ENCODE measurements around the gene ARHGAP27.

The ARHGAP27 gene

DNA sequence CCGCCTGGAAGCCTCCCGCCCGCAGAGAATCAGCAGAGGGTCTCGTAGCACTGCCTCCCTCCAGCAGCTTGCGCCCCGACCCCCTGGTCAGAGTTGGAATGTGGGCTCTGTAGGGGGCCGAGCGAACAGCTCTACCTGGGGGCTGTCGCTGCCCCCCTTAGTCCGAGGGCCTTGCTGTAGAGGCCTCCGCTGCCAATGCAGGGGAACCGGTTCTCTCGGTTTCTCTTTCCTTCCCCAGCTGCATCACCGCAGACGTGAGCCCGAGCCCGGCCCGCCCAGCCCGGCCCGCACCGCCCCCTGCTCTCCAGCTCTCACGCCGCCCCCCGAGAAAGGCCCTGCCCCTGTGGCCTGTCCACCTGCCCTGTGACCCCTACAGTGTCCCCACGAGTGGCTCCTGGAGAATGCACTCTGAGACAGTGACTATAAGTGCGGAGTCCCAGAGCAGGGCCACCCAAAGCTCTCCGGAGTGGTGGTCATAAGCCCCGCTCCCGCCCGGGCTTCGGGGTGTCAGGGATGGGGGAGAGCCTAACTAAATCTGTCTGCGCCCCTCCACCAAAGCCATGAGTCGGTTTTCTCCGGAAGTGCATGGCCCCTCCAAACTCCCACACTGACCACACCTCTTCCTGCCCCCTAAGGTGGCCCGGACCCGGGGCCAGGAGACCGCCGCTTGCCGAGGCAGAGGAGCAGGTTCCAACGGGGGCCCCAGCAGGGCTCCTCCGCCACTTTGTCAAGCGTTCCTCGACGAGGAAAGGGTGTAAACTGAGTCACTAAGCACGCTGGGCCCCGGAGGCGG is 1.7 kb downstream of the ARHGAP27 start:
- ATAC-seq, result peak; percentile 37
- peak; percentile 61 for DNase-seq

GRCh38 chr17:45430006-45430737 is 2.5 kb downstream of the ARHGAP27 start:
- DNase-seq (no peak), ATAC-seq (no peak)

- ATAC-seq (no peak), DNase-seq (no peak)
Observed at GRCh38 chr17:45429339-45430005, 3.2 kb downstream of the ARHGAP27 start.

DNA sequence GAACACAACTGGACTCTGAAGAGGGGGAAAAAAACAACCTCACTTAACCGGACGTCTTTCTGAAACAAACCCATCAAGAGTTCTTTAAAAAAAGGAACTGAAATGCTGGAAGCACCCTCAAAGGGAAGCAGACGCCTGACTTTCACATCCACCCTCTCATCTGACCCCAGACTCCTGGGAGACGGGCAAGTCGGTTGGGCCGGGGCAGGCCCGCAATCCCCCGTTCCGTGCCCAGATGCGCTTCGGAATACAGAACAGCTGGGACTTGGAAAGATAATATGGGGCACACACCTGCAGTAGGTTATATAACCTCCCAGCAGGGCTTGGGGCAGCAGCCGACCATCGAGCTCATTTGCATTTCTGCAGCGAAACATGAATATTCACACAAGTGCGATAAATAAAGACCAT is 3.7 kb downstream of the ARHGAP27 start:
- ATAC-seq (no peak), DNase-seq (no peak)

- DNase-seq, result peak; percentile 88
- ATAC-seq, result peak; percentile 77
Observed at GRCh38 chr17:45428050-45428617, 4.5 kb downstream of the ARHGAP27 start.

- DNase-seq (no peak), ATAC-seq (no peak)
Observed at GRCh38 chr17:45427181-45427835, 5.4 kb downstream of the ARHGAP27 start.

DNA sequence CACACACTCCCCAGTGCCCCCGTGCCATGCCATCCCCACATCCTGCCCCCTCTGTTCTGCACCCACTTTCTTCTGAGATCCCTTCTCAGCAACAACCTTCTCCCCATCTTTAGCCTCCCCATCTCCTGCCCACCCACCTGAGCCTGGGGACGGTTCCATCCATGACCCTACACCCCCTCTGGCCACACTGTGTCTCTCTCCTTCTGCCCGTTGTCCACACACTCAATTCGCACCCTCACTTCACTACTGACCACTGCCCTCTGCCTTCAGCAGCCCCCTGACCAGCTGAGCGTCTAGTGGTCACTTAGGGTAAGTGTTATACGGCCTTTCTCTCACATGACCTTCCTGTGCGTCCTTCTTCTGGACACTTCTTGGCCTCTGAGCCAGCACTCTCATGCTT is 6.1 kb downstream of the ARHGAP27 start:
- no peak for ATAC-seq
- DNase-seq, result no peak

- DNase-seq (no peak), ATAC-seq (no peak)
Observed at GRCh38 chr17:45425984-45426413, 6.7 kb downstream of the ARHGAP27 start.

DNA sequence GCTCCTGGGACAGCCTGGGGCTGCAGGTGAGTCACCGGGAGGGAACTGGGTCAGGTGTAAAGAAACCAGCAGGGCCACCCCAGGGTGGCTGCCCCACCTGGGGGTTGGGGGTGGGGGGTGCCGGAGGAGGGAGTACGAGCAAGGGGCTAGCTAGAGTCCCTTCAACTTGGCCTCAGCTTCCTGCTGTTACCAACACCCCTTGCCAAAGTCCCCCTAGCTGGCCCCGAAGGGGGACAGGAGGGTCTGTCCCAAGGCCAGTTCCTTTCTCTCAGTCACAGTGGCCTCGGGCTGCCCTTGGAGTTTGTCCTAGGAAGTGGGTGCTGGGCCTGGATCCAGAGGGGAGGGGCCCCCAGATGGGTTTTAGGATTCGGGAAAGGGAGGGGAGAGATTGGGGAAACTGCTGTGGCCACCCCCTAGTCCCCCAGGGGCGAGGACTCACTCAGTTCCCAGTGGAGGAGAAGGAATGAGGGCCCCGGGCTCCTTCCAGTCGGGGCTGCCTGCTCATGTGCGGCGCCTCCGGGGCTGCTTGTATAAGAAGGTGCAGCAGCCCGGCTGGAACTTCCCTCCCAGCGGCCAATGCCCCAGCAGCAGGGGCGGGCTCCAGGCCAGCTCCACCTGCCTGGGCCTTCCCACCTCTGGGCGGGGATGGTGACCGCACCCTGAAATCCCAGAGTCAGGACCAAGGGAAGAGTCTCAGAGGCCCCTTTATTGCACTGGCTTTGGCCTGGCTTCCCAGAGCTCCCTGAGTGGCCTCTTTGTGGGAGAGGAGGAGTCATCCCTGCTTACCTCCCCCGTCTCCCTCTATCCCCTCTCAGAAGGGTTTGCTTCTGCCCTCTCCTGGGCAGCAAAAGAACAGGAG is 7.3 kb downstream of the ARHGAP27 start:
- ATAC-seq (no peak), DNase-seq (no peak)

GRCh38 chr17:45424769-45425124 is 7.9 kb downstream of the ARHGAP27 start:
- DNase-seq, result no peak
- ATAC-seq, result no peak

GRCh38 chr17:45423975-45424335 is 8.7 kb downstream of the ARHGAP27 start:
- ATAC-seq, result no peak
- DNase-seq, result no peak

DNA sequence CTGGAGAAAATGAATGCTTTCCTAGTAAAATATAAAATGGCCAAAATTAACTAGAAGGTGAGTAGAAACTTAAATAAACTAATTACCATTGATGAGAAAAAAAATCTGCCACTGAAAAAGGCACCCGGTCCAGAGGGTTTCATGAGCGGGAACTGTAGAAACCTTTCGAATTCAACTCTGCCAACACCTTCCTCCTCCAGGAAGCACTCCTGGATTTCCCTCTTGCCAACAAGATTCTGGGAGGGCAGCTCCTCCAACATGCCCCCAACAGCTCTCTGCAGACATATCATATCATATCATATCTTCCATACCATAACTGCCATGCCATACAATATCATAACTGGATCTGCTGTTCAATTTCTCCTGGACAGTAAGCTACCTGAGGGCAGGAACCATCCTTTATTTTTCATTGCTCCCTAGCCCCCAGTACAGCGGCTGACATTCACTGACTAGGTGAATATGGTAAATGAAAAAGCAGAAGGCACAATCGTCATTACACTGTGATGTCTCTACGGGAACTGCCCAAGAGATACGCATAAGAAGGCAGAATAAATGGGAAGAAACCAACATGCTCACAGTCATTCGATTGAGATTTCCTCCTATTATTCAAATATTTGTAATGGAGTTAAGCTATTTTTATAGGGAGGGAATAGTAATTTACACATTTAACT is 9.2 kb downstream of the ARHGAP27 start:
- DNase-seq (no peak), ATAC-seq (no peak)

- ATAC-seq (no peak), DNase-seq (no peak)
Observed at GRCh38 chr17:45414990-45415881, 17.4 kb downstream of the ARHGAP27 start.

DNA sequence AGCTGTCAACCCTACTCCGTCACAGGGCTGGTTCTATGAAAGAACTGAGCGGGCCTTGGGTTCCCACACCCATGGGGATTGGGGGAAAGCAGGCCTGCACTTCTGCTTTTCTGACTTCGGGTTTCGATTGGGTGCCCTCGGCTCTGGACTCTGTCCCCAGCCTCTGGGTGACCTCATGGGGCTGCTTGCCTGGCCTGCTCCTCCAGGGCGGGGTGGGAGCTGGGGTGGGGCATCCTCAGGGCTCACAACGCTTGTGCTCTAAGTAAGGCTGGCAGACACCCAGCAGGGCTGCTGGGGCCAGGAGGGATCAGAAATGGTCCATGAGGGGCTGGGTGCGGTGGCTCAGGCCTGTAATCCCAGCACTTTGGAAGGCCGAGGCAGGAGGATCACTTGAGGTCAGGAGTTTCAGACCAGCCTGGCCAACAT is 19.2 kb downstream of the ARHGAP27 start:
- no peak for ATAC-seq

GRCh38 chr17:45411348-45412105 is 21.1 kb downstream of the ARHGAP27 start:
- no peak for ATAC-seq
- no peak for DNase-seq

More for the DNA sequence above, 19.2 kb downstream of the ARHGAP27 start:
- no peak for DNase-seq

DNA sequence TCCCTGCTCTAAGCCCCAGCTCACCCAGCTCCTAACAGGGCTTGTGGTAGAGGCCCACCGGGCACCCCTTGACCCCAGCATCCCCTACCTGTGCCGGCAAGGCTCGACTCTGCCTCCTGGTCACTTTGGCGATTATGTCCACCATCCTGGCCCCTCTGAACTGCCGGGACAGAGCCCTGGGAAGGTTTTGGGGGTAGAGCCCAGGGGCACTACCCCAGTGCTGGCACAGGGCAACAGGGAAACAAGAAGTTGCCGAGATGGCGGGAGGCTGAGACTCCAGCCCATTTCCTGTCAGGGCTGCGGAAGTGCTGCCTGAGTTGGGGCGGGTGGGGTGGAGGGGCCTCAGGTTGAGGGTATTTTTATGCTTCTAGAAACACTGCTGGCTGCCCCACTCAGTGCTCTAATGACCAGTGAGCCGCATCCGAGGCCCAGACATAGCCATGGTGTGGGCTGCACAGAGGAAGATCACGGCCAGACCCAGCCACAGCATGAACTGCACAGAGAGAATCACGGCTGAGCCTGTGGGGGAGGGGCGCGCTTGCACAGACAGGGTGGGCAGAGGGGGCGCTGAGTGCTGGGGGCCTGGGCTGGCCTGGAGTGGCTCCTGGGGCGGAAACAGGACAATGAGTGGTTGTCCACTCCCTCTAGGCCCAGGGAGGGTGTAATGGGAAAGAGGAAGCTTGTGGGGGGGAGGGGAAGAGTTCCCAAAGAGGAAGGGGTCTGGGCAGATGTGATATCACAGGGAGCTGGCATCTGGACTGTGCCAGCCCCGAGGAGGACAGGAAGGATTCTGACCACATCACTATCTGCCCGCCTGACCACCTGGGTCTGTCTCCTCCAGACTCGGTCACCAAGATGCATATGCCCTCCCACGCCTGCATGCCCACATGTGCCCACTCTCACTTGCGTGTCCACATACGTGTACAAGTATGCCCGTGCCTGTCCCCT is 22.3 kb downstream of the ARHGAP27 start:
- ATAC-seq (peak; percentile 75), DNase-seq (peak; percentile 71)

- DNase-seq (no peak), ATAC-seq (peak; percentile 17)
Observed at GRCh38 chr17:45409659-45410076, 23.0 kb downstream of the ARHGAP27 start.

All from stimulated activated naive CD8-positive, alpha-beta T cell treated with anti-CD3 and anti-CD28 coated beads, Interleukin-15, Interleukin-2, amounts not matched to agents 100 U/mL and 50 U/mL, for 24 hours (primary cell).